Right kidney (tissue), 1 donor: ENCODE results near the gene ACOT7.

ENCODE experiments used
- DNase-seq: peaks from one replicate; pipeline ENCODE4 v3.0.0-alpha.2; 2016

ACOT7 gene

GRCh38 chr1:6424619-6425593 is 31.3 kb upstream of the ACOT7 start, which contains the start of gene ESPN:
Gene ESPN (plus strand): TSS chr1:6424776. CDS start chr1:6424956, 180 bp downstream.
- DNase-seq: peak; percentile 57

GRCh38 chr1:6424000-6424565 is 30.5 kb upstream of the ACOT7 start:
- peak; percentile 65 for DNase-seq

- peak; percentile 66 for DNase-seq
Observed at GRCh38 chr1:6423321-6423999, 29.9 kb upstream of the ACOT7 start.

GRCh38 chr1:6421266-6421665 is 27.7 kb upstream of the ACOT7 start:
- no peak for DNase-seq

GRCh38 chr1:6420454-6421042 is 27.0 kb upstream of the ACOT7 start:
- peak; percentile 48 for DNase-seq

- peak; percentile 49 for DNase-seq
Observed at GRCh38 chr1:6419804-6420453, 26.4 kb upstream of the ACOT7 start, which contains the start of gene HES2. Gene HES2 (minus strand): TSS chr1:6419919. CDS start chr1:6419820, 99 bp downstream.

- DNase-seq: no peak
Observed at GRCh38 chr1:6419397-6419803, 25.8 kb upstream of the ACOT7 start.

GRCh38 chr1:6418668-6419396 is 25.3 kb upstream of the ACOT7 start:
- DNase-seq: peak; percentile 64

- DNase-seq: no peak
Observed at GRCh38 chr1:6417961-6418667, 24.5 kb upstream of the ACOT7 start.

GRCh38 chr1:6416906-6417305 is 23.3 kb upstream of the ACOT7 start:
- no peak for DNase-seq

- no peak for DNase-seq
Observed at GRCh38 chr1:6416295-6416656, 22.7 kb upstream of the ACOT7 start.

GRCh38 chr1:6414881-6415626 is 21.5 kb upstream of the ACOT7 start:
- DNase-seq: no peak

GRCh38 chr1:6414443-6414844 is 20.9 kb upstream of the ACOT7 start:
- peak; percentile 38 for DNase-seq

GRCh38 chr1:6412896-6413295 is 19.3 kb upstream of the ACOT7 start:
- no peak for DNase-seq

GRCh38 chr1:6410248-6410893 is 16.8 kb upstream of the ACOT7 start:
- DNase-seq: no peak

- DNase-seq: no peak
Observed at GRCh38 chr1:6409733-6410132, 16.2 kb upstream of the ACOT7 start.

GRCh38 chr1:6409053-6409452 is 15.5 kb upstream of the ACOT7 start:
- DNase-seq: no peak

- no peak for DNase-seq
Observed at GRCh38 chr1:6408023-6408422, 14.5 kb upstream of the ACOT7 start.

GRCh38 chr1:6401673-6402072 is 8.1 kb upstream of the ACOT7 start:
- DNase-seq: no peak
